NCI-H1105 treated with DMSO at 0.1 percent for 48 hours (cell line): ENCODE results near the gene LRRC75B.
A peak's percentile ranks its signal among the peaks of the same experiment; 100 is the strongest.
"Not testable (repeated sequence)": the region's sequence is repeated elsewhere in the genome, so short reads cannot be mapped to it uniquely, and the experiment has no call there.

Source experiments
- DNase-seq: peaks from one replicate; lab custom pipeline; 2025; lab: John Stamatoyannopoulos, UW

Gene LRRC75B

DNA sequence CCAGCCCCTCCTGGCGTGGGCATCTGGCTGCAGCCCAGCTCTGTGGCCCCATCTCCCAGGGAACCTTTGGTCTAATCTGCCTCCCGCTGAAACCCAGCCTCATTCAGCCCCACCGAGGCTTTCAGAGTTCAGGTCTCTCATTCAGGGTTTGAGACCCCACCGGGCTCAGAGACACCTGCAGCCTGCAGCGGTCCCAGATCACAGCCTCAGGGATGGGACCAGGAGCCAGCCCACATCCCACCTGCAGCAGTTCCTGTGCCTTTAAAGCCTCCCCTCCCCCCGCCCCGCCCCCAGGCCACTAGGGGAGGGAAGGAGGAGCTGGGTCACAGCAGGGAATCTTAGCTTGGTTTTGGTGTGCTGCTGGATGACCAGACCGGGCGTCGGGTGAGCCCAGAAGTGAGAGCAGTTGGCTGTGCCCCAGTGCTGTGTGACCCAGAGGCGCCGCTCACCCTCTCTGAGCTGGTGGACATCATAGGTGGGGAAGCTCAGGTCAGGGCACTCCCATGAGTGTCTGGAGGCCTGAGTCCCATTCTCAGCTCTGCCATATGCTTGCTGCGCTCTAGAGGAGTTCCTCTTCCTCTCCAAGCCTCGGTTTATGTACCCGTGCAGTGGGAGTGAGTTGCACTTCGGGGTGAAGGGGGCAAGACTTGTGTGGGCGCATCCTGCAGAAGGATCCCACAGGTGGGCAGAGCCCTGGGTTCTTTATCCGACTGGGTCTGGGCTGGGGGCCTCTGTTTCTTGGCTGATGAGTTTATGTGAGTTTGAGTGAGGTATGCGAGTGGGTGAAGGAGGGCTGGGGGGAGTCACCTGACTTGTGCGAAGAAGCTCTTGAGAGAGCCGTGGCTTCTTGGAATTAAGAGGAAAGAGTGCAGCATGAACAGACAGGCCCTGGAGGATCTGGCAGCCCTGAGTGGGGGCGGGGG is 10.2 kb upstream of the LRRC75B start, which contains the start of gene GGT1:
TSS of gene GGT1 (plus strand) at position 347 of the 923 bp plus-strand sequence. CDS start 7,889 bp downstream, outside the sequence.
- not testable (repeated sequence) for DNase-seq

DNA sequence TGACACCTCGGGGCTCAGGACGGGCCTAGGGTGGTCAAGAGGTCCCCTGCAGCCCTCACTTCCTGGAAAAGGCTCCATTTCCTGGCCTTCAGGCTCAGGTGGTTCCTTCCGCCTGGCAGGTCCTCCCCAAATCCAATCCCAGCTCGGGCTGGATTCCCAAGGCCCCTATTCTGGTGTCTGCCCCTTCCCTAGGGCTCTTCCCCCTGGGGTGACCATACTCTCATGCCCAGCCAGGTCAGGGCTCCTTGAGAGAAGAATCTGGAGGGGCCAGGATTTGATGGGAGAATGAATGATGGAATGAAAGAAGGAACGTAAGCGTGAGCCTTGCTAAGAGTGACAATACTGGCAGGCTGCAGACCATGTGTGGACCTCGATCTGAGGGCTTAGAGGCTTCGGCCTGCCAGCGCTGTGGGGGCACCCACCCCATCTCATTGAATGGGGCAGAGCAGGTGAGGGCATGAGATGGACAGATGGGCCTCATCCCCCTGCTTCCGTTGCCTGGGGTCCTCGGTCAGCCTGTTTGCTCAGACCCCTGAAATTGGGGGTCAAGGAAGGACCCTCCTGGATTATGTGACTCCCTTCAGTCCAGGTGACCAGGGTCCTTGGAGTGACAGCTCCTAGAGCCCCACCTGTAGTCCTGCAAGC is 9.4 kb upstream of the LRRC75B start:
- not testable (repeated sequence) for DNase-seq

DNA sequence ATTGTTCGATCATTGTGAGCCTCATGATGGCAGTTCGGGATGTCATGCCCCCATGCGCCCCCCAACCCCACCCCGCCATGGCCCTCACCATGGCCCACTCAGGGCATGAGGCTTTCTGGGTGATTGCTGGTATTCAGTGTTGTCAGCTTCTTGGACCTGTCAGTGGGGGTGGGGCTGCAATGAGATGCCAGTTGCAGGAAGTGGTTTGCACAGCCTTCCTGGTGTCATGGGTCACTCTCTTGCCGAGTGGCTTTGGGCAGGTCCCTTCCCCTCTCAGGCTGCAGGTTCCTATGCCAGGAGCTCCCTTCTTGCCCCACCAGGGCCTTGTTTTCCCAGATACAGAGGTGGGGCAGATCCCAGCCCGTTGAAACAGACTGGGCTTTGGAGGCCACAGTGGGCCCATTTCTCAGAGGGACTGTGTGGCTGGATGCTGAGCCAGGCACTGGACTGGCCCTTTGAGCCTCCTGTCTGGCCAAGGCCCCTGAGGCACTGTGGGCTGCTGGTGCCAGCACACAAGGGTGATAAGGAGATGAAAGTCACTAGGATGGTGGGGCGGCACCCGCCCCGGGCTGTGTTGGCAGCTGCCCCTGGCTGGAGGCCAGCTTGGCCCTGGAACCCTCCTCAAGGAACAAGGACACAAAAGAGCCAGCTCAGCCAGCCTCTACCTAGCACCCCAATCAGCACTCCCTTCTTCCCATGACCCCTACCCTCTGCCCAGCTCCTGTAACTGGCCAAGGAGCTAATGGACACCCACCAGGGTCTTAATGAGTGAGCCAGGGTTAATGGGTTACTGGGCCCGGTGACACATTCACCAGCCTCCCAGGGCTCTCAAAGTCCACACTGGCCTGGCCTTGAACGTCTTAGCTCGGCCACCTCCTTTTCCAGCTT is 8.6 kb upstream of the LRRC75B start:
- peak; percentile 10 for DNase-seq

DNA sequence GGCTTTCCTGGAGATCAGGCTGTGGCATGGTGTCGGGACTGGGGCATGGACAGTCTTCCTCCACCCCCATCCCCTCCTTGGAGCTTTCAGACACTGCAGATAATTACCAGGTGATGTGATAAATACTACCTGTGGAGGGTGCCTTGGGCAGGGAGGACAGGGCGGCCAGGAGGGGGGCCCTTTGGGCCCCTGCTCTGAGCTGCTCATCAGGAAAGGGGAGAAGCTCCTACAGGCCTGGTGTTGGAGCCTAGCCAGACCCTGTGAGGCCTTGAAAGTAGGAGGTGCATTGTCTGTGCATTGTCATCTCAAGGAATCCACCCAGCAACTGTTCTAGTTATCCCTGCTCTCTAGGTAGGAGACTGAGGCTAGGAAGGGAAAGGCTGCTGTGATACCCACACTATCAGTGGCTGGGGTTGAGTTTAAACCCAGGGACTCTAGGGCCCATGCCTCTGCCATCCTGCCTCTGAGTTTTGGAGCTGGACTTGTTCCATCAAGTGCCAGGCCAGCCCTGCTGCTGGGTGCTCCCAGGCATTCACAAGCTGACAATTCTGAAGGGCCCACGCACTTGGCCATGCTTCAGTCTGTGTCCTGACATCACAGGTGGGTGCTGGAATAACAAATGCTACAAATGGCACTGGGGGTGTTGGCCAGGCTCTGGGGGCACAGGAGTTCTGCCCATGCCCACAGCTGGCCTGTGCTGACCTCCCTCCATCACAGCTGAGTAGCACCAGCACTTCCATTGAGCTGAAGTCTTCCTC is 7.3 kb upstream of the LRRC75B start:
- not testable (repeated sequence) for DNase-seq

DNA sequence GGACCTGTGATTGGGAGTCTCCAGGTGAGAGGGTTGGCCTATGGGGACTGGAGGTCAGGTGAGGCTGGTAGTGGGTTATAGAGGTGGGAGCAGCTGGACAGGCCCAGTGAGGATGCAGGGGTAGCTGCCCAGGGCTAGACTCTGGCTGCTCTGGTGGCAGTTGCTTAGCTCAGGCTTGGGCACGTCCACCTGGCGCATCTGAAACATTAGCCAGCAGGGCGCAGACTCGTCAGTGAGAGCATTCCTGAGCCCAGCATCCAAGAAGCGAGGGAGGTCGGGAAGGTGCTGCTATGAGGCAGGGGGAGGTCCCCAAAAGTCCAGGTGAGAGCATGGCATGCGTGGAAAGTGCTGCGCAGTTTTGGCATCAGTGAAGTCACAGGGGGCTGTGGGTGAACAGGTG is 6.6 kb upstream of the LRRC75B start:
- no peak for DNase-seq

DNA sequence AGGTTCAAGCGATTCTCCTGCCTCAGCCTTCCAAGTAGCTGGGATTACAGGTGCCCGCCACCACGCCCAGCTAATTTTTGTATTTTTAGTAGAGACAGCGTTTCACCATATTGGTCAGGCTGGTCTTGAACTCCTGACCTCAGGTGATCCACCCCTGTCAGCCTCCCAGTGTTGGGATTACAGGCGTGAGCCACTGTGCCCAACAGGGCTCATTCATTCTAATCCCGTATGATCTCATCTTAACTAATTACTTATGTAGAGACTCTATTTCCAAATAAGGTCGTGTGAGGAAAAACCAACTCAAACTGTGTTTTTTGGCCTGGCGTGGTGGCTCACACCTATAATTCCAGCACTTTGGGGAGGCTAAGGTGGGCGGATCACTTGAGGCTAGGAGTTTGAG is 4.2 kb upstream of the LRRC75B start:
- not testable (repeated sequence) for DNase-seq

DNA sequence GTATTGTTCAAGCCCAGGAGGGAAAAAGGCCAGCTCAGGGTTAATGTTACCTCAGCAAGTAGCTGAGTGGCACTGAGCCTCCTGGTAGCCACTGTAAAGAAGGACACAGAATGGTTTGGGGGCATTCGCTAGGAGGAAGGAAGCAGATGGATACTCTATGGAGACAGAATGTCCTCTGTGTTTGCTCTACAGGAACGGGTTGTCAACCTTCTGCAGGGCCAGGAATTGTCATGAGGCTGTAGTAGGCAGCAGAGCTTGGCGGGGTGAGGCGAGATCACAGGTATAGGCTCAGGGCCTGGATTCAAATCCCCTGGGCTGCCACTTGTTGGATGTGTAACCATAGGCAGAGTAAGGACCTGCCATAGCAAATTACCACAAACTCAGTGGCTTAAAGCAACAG is 3.0 kb upstream of the LRRC75B start:
- no peak for DNase-seq

DNA sequence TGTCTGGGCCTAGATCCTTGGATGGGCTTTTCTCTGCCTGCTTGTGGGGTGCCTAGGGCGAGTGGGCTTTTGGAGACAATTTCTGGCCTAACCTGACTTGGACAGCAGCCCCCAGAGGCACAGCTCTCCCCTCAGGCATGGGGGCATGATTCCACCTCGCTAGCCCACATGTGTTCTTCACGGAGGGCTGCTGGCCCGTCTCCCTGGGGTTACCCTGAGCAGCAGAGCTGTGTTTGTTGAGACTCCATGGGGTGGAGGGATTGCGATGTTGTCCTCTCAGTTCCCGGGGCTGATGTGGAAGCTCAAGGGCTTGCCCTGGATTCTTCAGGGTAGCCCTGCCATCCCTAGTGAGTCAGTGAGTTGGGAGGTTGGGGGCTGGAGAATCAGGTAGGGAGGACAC is 2.4 kb upstream of the LRRC75B start:
- DNase-seq, result no peak

DNA sequence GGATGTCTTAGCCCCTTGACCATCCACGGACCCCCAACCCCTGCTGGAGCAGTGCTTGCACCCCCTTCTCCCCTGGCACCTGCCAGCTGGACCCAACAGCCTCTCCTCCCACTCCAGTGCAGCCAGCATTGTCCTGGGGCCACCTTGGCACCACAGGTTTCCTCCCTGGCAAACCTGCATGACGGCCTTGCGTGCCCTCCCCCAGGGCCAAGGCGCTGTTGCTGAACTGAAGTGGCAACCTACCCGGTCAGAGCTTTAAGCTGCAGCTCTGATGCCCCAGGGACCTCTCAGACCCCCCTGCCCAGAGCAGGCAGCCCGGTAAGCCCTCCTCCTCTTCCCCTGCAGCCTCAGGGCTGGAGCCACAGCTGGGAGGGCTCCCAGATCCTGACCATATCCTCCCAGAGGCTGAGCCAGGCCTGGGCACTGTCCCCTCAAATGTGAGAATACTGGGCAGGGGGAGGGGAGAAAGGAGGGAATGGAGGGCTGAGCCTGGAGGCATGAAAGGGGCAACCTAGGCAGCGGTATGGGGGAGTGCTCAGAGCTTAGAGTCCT is 1.8 kb upstream of the LRRC75B start:
- no peak for DNase-seq

DNA sequence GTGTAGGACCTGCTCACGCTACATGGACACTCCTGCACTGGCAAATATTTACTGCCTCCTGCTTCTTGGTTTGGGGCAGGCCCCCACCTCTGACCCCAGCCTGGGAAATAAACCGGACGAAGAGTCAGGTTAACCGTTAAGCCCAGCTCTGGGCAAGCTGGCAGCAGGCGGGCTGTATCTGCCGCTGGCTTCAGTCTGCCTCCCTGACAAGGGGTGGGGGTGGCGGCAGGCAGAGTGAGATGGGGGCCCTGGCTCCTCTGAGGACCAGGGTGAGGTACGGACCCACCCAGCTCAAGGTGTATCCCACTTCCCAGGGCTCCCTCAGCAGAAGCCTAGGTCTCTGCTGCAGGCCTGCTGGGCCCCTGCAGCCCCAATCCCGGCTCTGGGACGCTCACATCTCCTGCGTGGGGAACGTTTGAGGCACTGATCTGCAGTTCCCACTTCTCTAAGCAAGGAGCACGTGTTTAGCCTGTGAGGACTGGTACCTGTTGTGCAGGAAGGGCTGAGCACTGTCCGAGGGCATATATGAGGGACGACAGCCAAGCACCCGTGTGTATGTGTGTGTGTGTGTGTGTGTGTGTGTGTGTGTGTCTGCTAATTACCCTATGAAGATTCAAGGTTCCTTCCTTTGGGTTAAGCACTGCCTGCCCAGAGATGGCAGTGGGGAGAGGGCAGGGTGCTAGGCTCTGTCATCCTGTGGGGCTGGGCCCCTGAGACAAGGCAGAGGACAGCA is 1.1 kb upstream of the LRRC75B start:
- DNase-seq, result no peak

DNA sequence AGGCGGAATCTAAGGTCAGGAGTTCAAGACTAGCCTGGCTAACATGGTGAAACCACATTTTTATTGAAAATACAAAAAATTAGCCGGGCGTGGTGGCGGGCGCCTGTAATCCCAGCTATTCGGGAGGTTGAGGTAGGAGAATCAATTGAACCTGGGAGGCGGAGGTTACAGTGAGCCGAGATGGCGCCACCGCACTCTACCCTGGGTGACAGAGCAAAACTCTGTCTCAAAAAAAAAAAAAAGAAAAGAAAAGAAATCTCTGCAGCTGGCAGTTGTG is 624 bp upstream of the LRRC75B start:
- not testable (repeated sequence) for DNase-seq

DNA sequence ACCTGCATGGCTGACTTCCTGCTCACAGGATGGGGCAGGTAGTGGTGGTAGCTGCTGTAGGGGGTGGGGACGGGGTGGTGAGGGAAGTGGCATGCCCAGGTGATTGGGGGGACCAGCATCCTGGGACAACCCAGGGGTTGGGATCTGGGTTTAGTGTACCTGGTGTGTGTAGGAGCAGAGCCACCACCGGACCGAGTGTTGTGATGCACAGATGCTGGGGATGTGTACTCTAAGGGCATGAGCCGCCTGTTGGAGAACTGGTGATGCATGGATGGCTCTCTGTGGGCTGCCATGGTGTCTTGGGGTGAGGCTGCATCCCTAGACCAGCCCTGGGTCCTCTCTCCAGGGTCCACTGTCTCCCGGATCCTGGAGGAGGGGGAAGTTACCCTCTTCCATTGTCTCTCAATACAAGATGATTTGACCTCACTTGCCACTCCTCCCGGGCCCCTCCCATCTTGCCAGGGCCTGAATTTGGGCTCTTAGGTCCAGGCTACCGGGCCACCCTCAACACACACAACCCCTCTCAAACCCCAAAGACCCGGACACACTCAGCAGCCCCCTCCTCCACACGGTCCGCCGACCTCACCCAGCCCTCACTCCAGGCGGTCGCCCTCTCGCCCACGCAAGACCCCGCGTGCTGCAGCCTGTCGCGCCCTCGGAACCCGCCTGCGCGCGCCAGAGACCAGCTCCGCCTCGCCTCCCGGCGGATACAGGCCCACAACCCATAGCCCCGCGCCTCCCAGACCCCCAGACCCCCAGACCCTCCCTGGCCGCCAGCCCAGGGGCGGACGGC is 619 bp downstream of the LRRC75B start:
- DNase-seq, result no peak

DNA sequence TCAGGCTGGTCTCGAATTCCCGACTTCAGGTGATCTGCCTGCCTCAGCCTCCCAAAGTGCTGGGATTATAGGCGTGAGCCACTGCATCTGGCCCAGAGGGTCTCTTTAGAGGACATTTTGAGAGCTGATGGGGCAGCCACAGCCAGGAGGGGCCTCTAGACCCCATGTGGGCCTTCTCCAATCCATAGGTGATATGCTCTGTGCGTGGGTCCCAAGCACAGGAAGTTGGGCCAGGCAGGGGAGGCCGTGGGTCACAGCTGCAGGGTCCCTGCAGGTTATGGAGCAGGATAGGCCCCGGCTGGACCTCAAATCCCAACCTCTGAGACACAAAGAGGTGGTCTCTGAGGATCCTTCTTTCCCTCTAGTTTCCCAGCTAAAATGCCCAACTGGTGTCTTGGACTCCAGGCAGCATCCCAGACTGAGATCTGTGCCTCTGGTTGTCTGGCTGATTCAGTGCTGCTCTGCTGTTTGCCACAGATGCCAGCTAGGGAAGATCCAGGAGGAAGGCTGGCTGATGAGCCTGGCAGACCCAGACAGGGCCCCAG is 1.5 kb downstream of the LRRC75B start:
- DNase-seq, result no peak

DNA sequence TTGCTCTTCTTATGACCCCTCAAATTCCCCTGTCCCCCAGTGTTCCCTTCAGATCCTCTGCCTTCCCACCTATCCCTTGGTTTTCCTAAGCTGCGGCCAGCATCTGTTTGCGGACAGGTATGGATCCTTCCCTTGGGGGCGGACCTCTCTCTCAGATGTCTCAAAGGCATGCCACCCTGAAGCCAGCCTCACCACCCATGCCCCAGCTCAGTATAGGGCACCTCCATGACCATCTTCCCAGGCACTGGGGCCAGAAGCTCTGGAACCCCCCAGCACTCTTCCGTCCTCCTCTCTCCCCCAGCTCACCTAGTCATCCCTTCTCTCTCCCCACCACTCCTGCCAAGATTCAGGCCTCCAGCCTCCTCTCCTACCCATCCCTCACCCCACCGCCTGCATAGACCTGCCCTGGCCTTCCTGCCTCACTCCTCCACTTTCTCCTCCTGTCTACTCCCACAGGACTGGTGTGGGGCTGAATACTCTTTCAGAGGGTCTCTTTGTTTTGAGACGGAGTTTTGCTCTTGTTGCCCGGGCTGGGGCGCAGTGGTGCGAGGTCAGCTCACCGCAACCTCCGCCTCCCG is 2.2 kb downstream of the LRRC75B start:
- no peak for DNase-seq

DNA sequence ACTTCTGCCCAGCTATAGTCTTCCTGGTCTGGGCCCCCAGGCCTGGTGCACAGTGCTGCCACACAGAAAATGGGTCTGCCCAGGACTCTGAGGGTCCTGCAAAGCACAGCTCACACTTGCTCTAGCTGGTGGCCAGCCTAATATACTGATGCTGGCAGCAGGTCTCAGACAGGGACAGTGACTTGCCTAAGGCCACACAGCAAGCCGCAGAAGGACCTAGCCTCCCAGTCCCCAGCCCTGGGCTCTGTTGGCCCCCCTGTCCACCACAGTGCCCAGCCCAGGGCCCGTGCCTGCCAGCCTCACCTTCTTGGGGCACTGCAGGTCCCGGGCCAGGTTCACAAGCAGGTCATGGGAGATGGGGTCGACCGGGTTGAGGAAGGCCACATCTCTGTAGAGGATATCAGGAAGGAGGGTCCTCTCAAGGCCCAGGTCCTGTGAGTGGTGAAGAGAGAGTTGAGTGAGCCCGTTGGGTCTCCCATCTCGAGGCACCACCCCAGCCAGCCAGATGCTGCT is 3.3 kb downstream of the LRRC75B start:
- no peak for DNase-seq

DNA sequence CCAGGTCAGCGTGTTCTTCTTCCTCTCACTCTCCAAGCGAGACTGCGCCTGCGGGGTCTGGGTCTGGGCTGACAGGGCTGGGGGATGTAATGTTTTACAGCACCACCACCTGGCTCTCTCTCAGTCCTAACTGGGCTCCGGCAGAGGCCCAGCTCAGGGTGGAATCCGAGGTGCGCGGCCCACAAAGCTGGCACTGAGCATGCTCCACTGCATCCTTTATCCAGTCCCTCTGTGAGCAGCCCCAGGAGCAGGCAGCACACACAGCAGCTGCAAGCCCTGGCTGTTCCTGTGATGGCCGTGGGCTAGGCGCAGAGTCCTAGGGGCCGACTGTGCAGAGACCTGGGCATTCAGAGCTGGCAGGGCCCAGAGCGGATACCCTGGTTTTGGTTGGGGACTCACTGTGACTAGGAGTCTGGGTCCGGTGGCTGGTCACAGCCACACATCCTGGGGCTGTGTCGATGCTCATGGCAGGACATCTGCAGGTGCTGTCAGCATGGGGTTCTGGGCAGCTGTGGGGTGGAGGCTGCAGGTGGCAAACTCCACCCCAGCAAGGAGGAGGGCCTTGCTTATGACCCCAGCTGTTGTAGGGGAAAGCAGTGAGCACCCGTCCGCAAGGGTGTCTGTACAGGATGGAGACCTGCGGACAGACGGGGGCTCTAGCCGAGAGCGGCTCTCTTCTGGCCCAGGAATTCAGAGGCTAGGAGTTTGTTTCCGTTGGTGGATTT is 4.0 kb downstream of the LRRC75B start:
- DNase-seq, result no peak

DNA sequence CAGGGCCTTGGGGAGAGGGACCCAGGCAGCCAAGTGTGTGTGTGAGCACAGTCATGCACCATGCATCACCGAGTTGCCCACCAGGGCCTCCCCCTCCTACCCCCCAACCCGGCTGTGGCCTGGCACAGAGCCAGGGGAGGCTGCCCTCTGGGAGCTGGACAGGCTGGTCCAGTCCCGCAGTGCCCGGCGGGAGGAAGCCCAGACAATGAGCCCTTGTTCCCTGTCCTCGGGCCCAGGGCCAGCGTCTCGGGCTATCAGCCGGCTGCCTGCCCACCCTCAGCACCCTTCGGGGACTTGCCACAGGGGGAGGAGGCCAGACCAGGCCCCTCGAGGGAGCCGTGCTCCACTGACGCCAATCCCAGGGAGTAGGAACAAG is 4.5 kb downstream of the LRRC75B start:
- DNase-seq, result no peak

DNA sequence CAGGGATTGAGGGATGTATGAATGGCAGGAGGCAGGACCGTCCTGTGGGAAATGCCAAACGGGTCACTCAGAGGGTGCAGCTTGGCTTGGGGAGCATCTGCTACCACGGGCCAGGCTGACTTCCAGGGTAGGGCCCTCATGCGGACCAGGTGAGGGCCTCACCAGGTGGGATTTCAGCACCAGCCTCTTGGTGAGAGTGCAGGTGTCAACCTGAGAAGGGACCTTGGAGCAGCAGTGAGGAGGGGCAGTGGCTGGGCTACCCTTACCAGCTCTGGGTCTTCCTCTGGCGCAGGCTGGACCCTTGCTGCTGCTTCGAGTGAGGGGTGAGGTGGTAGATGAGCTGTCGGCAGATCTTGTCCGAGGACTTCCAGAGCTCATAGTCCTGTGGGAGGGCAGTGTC is 4.9 kb downstream of the LRRC75B start:
- DNase-seq, result no peak
